Choroid plexus epithelial cell (primary cell): ENCODE results near the gene PGAP2.
A peak's percentile ranks its signal among the peaks of the same experiment; 100 is the strongest.

Experiments
- DNase-seq: peaks from one replicate; pipeline ENCODE4 v3.0.0-alpha.2; 2010; ENCODE audit warnings: low read depth
- H3K4me3 ChIP-seq: 2 replicates; pipeline ENCODE4 v1.5.1; 2011; ENCODE audit warnings: low read depth, mild to moderate bottlenecking, control low read depth, low read length, moderate library complexity
- TF ChIP-seq, protein P1 (sequence below): conservative IDR thresholded peaks from 2 replicates; pipeline ENCODE4 v1.5.1; 2011; ENCODE audit warnings: low read depth, mild to moderate bottlenecking, control low read depth, inconsistent platforms, low read length, moderate library complexity

The PGAP2 gene

GRCh38 chr11:3832816-3833215 is 24.5 kb downstream of the PGAP2 start:
- TF ChIP-seq, protein P1, sequence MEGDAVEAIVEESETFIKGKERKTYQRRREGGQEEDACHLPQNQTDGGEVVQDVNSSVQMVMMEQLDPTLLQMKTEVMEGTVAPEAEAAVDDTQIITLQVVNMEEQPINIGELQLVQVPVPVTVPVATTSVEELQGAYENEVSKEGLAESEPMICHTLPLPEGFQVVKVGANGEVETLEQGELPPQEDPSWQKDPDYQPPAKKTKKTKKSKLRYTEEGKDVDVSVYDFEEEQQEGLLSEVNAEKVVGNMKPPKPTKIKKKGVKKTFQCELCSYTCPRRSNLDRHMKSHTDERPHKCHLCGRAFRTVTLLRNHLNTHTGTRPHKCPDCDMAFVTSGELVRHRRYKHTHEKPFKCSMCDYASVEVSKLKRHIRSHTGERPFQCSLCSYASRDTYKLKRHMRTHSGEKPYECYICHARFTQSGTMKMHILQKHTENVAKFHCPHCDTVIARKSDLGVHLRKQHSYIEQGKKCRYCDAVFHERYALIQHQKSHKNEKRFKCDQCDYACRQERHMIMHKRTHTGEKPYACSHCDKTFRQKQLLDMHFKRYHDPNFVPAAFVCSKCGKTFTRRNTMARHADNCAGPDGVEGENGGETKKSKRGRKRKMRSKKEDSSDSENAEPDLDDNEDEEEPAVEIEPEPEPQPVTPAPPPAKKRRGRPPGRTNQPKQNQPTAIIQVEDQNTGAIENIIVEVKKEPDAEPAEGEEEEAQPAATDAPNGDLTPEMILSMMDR = no peak
- DNase-seq = no peak
- H3K4me3 ChIP-seq = no peak overlapping the region

GRCh38 chr11:3833449-3833848 is 25.1 kb downstream of the PGAP2 start:
- TF ChIP-seq, protein P1 = no peak
- DNase-seq = no peak
- H3K4me3 ChIP-seq = no peak overlapping the region

DNA sequence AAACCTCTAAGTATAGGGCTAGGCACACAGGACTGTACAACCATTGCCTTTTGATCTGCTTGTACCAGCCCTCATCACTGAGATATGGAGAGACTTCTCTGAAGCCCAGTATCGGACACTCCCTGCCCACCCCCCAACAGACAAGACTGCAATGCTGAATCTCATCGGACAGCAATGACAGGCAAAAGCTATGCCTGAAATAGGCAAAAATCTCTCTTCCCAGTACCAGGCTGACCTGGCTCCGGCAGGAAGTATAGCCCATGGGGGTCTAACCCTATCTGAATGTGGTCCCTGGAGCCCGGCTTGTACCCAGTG is 25.9 kb downstream of the PGAP2 start:
- TF ChIP-seq, protein P1 = no peak
- no peak for DNase-seq
- no peak overlapping the region for H3K4me3 ChIP-seq

DNA sequence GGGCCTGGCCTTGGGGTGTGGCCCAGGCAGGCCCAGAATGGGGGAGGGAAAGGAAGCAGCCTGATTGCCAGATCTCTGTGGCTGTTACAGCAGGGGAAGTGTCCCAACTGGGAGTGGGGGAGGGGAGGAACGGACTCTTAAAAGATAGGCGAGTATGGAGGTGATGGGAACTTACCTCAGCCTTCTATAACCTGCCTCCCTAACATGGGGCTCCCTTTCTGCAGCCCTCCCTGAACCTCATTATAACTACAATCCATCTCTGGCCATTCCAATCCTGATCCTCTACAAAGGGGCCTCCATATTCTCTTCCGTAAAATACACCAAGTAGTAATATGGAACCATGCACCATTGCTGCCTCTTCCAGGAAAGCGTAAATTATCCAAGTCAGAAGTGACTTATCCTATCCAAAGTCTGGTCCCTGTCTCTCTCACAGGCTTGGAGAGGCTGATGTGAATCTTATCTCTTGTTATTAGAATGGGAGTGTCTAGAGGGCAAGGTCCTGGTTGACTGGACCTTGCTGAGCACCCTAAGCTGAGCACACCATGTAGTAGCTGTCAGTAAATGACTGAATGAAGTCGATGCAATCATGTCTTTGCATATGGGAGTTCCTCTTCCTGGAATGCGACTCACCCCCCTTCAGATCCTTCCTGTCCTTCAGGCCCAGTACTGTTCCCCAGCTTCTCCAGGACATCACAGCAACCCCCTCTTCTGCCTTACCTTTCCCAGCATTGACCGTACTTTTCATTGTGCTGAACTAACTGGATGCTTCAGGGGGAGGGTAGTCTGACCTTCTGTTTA is 26.5 kb downstream of the PGAP2 start:
- TF ChIP-seq, protein P1 = no peak
- H3K4me3 ChIP-seq = no peak overlapping the region
- DNase-seq = peak; percentile 53

GRCh38 chr11:3835751-3836150 is 27.4 kb downstream of the PGAP2 start:
- no peak for DNase-seq
- TF ChIP-seq, protein P1 = no peak
- H3K4me3 ChIP-seq = no peak overlapping the region

DNA sequence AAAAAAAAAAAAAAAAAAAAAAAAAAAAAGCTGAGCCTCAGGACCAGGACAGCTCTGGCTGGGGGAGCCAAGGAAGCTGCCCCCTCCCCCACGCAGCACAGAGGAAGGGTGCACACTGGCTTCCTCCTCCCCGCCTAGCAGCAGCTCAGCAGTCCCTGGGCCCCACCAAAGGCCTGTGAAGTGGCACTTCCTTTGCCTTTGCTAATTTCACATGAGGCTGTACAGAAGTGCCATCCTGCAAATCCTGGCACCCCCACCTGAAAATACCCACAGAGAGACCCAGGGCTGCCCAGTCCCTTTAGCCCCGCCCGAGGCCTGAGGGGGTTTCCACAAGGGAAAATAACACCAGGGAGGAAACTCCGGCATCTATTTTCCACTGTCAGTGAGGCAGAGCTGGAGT is 28.5 kb downstream of the PGAP2 start:
- DNase-seq = no peak
- TF ChIP-seq, protein P1 = no peak
- H3K4me3 ChIP-seq = no peak overlapping the region

- H3K4me3 ChIP-seq = no peak overlapping the region
- TF ChIP-seq, protein P1 = no peak
- peak; percentile 33 for DNase-seq
Observed at GRCh38 chr11:3837793-3838192, 29.4 kb downstream of the PGAP2 start.
